Measurements from ENCODE around the gene ELMO1.

The ELMO1 gene

DNA sequence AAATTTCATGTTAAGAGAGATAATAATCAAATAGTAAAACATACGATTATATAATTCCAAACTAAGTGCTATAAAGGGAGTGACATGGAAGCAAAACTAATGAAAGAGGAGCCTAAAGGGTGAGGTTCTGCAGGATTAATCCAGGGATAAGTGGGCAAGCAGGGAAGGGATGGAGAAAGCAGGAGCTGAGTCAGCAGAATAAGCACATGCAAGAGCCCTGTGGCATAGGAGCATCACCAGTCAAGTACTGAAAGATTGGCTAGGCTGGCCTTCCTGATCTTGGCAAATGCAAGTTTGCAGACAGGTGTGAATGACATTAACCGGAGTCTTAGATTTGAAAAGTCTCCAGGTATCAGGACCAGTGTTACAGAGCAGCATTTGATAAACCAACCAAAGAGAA is 336.4 kb downstream of the ELMO1 start:
- no peak for DNase-seq

DNA sequence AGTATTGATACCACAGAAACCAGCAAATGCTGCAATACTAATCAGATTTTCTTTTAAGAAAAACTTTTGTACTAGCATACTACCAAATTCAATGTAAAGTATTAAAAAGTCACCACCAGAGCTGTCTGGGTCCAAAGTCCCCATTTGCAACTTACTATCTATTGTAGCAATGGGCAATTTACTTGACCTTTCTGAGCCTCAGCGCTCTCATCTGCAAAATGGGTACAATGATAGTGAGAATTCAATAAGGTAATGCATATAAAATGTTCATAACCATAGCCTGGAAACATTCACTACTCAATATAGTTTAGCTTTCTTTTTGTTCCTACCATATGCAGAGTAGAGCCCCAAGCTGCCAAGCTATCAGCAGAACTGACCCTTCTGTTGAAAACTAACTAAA is 337.2 kb downstream of the ELMO1 start:
- DNase-seq, result no peak

DNA sequence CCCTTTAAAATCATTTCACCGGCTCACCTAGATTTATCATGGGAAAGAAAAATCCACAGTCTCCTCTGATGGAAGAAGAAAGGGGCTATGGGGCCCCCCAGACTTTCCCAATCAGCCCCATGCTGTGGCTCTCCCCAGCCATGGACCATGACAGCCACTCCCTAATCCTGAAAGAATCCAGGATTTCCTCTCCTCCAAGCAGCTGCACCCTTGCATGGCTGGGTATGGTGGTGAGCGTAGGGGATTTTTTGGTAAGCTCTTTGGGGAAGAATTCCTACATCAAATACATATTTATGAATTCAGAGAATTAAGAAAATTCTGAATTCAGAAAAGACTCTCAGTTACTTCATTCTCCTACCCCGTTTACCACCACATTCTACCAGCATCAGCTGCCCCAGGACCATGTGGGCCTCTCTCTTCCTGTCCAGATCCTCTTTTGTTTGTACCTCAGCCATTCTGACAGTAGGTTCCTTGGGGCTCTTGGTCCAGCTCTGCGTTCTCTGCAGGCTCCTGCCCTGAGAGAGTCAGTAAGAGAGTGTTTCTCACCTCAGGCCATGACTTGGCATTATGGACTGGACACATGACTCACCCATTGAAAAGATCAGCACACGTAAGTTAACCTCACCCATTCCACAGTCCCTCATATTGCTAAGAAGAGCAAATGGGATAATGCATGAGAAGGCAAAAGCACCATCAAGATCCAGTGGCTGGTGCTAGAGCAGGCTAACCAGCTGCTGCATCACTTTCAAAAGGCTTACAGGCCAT is 337.8 kb downstream of the ELMO1 start:
- no peak for DNase-seq

DNA sequence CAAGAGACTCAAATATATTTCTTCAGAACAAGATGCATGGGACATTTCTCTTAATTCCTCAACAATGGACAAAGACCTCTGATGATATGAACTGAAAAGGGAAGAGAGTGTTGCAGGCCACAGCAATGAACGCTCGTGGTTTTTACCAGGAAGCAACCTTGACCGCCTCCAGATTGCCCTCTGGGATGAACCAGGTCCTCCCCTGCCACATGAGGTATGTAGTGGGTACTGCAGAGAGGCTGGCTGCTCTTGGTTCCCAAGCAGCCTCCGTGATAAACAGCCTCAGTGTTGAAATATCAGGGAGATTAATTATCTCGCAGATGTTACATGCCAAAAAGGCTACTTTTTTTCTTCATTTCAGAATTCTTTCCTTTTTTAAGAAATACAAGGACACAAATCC is 338.8 kb downstream of the ELMO1 start:
- DNase-seq, result no peak

DNA sequence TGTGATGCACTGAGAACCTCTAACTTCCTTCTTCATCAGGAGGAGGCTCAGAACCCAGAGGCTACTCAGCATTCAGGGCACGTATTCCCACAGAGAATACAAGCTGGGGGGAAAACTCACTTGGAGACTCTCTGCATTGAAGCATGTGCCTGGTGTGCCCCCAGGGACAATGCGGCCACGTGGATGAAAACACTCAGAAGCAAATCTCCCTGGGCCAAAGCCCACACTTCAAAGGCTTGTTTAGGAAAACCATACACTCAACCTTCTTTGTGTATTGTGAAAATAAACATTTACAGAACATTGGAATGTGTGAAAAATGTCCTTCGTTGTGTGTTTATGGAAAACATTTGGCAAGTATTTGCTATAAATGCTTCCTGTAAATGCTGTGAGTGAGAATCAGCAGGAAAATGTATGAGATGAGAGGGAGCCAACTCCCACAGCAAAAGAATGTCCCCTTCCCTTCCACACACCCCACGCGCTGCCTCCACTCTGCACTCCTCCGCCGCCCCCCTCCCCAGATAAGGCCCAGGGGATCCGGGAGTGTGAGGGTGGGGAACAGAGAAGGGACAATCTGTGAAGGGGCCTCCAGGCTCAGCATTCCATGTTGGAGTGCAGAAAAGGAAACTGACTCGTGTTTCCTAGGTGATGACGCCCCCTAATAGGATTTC is 339.5 kb downstream of the ELMO1 start:
- no peak for DNase-seq

DNA sequence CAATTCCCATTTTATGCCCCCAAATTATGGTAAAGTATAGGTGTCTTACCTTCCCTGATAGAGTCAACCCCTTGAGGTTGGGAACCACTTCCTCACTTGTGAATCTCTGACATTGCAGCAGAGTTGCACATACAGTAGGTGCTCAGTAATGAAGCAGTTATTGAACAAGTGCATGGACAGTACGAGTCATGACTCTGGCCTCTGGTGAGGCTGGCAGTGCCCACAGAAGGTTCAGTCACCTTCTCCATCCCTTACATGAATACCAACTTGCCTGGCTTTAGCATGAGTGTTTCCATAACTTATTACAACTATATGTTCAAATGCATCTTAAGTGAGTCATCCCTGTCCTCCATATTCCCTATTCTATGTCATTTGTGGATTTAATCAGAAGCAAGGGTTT is 340.0 kb downstream of the ELMO1 start:
- DNase-seq, result no peak

DNA sequence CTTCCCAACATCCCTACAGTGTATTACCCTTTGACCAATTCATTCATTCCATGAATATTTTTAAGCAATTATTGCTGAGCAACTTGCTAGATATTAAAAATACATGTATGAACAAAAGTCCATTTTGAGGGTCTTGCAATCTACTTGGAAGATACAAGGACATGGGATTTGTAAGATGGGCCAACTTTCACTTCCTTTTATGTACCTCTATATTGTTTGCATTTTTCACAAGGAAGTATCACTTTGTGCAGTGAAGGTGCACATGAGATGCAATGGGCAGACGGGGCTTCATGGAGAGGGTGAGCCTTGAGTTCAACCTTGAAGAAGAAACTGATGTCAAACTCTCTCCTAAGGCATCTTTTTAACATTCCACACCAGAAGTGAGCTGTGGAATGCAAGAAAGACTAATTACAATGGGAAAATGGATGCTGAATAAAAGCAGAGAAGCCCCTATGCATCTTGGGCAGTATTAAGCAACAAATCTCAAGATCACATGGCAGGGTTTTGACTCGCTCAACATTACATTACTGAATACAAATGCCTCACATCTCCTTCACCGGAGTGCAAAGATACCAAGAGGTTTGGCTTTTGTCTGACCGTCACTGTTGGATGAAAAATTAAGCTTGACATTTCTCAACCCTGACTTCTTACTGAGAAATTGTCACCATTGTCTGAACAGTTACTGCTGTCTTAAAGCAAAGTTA is 341.5 kb downstream of the ELMO1 start:
- no peak for DNase-seq

DNA sequence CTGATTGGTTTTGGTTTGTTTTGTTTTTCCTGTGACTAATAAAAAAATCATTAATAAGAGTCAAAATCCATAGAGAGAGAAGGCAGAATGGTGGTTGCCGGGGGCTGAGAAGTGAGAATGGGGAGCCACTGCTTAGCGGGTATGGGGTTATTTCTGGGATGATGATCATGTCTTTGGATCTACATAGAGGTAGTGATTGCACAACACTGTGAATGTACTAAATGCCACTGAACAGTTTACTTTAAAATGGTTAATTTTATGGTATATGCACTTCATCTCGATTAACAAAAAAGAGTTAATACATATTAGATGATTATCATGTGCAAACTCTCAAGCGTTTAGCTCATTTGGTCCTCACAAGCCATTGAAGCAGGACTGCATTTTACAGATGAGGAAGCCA is 342.9 kb downstream of the ELMO1 start:
- DNase-seq, result no peak

DNA sequence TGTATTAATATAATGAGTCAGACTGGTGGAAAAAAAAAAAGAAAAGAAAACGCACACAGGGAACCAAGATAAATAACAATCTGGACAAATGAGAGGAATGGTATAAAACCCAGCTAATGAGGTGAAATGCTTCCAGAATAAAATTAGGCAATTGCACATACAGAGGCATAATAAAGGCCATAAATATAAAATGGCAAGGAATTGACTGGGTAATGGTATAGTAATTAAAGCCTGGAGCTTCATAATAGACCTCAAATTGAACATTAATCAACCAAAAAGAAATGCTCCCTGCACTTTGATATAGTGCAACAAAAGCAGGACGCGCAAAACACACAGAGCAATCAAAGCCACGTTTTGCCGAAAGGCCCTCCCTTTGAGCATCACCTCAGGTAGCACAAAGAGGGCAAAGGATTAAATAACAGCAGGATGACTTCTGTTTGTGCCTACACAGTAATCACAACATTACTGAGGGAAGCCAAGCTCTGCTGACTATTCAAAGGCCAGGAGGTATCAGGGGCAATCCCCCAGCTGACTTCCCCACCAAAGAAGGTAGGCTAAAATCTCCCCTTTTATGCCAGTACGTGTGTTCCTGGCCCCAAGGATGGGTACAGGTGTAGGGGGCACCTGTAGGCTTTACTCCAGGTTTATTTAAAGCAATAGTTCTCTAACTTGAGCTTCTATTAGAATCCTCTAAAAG is 343.7 kb downstream of the ELMO1 start:
- no peak for DNase-seq

DNA sequence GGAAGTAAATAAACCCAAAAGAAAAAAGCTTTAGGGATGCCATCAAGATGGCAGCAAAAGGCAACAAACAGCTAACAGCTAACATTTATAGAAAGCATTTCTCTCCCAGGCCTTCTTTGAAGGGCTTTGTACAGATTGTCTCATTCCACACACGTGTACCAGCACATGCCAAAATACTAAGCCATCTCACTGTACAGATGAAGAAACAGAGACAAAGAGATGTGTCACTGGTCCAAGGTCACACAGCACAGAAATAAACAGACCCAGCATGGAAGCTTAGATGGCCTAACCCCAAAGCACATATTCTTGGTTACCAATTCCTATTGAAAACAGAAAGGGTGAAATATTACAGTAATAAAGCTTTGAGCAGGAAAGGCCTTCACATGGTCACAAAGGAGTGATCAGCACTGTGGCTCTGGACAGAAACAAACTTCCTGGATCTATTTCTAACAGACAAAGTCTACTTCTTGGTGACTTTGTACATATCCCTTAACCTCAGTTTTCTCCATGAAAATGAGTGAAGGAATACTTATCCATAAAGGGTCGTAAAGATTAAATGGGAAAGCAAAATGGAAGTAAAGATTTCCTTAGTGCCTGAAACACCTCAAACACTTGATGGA is 346.0 kb downstream of the ELMO1 start:
- no peak for DNase-seq

DNA sequence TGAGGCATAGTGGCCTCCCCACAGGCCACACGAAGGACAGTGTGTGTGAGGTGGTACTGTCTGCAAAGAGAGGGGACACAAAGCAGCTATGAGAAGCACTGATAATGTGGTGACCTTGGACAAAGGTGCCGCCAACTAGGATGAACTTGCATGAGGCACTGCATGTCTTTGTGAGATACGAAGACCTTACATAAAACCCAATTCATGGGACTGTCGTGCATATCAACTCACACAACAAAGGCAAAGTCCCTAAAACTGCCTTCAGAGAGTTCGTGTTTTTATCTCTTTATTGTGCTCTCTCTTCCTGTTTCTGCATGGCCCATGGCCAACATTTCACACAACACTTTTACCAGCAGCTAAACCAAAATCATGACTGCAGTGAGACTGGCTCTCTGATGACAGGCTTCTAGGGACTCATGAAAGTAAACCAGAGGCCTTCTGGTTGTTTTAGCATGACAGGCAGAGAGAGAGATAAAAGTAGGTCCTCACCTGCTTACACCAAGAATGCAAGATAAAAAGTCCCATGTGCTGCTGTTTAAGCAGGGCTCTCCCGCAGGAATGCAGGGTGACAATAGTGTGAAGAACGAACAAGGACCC is 347.8 kb downstream of the ELMO1 start:
- no peak for DNase-seq

DNA sequence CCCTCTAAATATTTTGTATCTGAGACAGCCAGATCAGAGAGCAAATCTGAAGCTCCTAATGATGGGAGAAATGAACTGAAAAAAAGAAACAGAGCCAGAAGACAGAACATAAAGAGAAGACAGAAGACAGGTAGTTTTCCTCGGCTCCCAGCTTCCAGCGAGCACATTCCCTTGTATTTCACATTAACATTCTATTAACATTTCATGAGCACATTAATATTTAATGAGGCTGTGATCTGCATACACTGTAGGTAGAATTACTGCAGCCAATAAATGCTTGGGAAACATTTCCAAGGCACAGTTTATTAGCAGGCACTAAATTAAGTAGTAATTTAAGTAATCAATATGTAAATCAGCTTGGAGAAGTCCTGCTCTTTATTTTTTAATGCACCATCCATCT is 349.9 kb downstream of the ELMO1 start:
- no peak for DNase-seq

DNA sequence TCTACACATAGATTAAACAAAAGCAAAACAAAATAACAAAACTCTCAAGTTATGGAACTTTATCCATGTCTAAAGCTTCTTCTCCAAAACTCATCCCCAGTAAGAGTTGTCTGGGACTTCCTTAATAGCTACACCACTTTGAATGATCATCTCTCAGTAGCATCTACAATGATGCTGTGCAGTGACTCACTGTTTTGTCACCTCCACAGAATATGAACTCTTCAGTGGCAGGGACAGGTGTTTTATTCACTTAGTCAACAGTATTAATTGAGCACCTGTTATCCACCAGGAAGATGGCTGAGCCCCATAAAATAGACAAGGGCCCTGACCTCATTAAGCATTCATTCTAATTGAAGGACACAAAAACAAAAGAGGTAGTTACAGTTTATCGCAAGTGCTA is 350.7 kb downstream of the ELMO1 start:
- DNase-seq, result no peak

DNA sequence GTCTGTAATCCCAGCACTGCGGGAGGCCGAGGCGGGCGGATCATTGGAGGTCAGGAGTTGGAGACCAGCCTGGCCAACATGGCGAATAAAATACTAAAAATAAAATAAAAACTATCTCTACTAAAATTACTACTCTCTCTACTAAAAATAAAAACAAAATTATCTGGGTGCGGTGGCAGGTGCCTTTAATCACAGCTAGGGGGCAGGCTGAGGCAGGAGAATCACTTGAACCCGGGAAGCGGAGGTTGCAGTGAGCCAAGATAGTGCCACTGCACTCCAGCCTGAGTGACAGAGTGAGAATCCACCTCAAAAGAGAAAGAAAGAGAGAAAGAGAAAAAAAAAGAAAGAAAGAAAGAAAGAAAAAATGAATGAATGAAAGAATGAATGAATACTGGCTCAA is 351.4 kb downstream of the ELMO1 start:
- DNase-seq, result no peak

DNA sequence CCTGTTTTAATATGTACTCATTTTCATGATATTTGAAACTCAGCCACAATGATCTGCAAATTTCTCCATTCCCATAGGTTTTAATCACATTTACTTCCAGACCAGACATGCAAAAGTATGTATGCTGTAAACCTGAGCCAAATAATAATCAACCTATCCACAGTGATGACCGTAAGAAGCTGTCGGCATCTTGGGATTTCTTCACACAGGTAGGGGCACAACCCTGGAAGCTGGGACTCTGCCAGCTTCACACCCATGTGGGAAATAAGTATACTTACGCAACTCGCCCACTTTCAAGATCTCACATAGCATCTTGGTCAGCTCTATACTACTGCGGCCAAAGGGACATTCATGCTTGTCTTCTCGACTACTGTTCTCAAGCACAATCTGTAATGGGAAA is 352.3 kb downstream of the ELMO1 start:
- no peak for DNase-seq

DNA sequence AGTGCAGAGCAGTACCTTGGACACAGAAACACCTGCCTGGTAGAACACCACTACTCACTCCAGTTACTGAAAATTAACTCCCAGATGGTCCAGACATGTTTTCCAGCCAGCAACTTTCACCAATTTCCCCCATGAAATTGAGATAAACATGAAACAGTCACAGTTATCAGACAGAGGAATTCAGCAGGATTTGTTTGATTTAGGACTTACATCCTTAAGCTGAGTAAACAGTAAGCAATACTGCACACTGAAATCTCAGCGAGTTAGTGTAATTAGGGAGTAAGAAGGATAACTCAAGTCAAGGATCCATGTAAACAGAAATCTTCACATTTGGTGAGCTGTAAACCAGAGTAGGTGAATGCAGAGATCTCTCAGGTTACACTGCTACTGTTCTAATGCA is 353.5 kb downstream of the ELMO1 start:
- DNase-seq, result no peak

DNA sequence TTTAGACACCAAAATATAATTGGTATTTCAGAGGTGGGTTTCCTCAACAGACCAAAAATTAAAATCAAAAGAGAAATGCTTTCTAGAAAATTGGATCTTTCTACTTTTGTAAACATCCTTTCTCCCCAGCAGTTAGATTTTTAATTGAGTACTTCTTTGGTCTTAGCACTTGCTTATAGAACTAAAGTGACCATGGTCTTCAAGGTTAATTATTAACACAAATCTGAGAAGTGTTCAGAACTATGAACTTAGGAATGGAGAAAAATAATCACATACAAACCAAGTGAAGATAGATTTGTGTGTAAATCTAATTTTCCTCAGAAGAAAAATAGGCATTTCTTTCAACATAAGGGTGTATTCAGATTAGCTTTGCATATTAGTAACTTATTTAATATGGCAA is 355.4 kb downstream of the ELMO1 start:
- no peak for DNase-seq

DNA sequence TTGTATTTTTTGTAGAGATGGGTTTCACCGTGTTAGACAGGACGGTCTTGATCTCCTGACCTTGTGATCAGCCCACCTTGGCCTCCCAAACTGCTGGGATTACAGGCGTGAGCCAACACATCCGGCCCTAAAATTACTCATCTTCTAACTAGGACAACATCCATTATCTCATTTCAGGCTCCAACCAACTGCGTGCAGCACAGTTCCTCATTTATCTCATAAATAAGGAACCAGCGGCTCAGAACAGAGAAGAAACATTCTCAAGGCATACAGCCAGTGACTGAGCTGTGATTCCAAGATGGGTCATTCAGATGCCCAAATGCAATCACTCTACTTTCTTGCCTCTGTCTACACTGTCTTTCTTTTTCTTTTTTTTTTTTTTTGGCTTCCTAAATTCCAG is 356.1 kb downstream of the ELMO1 start:
- DNase-seq, result no peak

DNA sequence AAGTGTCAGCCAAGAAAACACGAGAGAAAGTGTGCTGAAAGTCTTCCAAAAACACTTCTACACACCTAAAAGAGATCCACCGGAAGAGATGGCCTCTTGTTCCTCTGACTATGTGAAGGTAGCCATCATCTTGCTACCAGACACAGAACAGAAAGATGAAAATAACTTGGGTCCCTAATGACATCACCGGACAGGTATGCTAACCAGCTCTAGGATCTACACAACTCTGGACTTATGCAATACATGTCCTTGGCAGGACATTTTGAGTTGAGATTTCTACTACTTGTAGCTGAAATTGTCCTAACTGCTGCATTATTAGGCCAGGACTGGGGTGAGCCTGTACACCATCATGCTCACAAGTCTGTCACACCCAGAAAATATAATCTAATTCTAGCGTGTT is 358.7 kb downstream of the ELMO1 start:
- DNase-seq, result no peak

DNA sequence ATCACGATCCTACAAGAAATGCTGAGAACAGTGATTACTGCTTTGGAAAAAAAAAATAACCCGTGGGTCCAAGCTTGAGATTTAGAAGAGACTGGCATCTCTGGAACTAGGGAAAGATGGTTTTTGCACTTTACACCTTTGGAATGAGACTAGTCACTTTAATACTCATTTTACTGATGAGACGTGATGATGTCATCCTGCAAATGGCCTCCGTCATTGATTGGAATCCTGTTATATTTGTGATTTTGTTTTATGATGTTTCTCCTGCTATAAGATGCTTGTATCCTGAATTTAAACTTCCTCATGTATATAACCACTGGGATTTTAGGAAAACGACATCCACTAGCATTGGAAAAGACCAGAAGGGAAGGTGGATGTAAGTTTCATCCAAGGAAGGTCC is 363.1 kb downstream of the ELMO1 start:
- DNase-seq, result no peak

DNA sequence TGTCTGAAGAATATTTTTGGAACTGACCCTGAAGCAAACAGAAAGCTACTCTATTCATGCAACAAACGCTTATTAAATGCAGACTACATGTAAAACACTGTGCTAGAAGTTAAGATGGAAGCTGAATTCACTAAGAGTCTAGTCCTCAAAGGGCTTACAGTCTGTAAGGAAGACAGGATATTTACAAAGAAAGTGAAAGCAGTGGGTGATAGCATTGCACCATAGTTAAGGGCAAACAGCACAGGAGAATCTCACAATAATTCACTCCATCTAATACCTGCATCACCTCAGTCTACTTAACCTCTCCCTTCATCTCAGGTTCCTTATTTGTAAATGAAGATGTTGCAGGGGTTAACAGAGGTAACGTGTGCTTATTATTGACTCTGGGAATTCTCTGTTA is 364.4 kb downstream of the ELMO1 start:
- no peak for DNase-seq

DNA sequence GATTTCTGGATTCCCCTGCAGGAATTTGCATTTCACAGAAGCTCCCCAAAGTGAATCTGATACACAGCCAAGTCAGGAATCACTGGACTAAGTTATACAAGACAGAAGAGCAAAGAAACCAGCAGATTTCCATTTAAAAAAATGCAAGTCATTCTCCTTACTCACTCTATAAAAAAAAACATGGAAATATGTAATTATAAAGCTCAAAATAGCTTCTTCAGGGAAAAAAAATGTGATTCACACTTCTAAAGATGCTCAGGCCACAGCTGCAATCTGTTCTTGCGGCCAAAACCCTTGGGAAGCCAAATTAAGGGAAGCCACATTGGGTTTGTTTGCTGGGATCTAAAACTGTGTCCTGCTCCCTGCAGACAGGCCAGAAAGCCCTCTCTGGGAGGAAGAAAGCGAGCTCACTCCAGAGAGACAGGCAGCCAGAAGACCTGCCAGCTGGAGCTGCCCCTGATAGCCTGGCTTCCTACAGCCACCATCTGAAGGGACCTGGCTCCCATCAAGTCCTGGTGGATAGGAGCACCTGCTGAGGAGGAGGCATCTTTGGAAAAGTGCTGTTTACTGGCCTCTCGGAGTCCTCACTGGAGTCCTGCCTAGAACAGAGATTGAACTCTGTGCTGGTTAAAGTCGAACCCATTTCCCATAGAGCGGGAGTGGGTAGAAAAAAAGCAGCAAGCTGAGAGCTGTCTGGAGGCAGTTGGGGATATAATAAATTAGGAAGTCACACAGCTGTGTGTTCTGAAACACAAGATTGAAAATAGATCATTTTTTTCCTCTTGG is 365.2 kb downstream of the ELMO1 start:
- no peak for DNase-seq
